Osteocyte (in vitro differentiated cells): ENCODE measurements around the gene C10orf95. TPM values are rescaled to one million over a fixed set of nuclear protein-coding genes. Genes with fewer than 3 reads are reported as not detected.

Source experiments
- DNase-seq: peaks from one replicate; pipeline ENCODE4 v3.0.0; 2021; ENCODE audit warnings: mixed read lengths; ENCODE audit not compliant: unreplicated experiment; ENCODE audit errors: extremely low spot score
- H3K27ac Mint-ChIP-seq: one replicate; pipeline ENCODE4 v1.8.0; 2021; ENCODE audit warnings: mild to moderate bottlenecking, mixed read lengths; ENCODE audit not compliant: unreplicated experiment
- H3K27me3 Mint-ChIP-seq: one replicate; pipeline ENCODE4 v1.8.0; 2021; ENCODE audit warnings: mixed read lengths; ENCODE audit not compliant: unreplicated experiment
- H3K36me3 Mint-ChIP-seq: one replicate; pipeline ENCODE4 v1.8.0; 2021; ENCODE audit warnings: mixed read lengths; ENCODE audit not compliant: unreplicated experiment
- H3K4me1 Mint-ChIP-seq: one replicate; pipeline ENCODE4 v1.8.0; 2021; ENCODE audit warnings: mixed read lengths; ENCODE audit not compliant: unreplicated experiment
- H3K4me3 Mint-ChIP-seq: one replicate; pipeline ENCODE4 v1.8.0; 2021; ENCODE audit warnings: mild to moderate bottlenecking, moderate library complexity, mixed read lengths; ENCODE audit not compliant: unreplicated experiment
- H3K9me3 Mint-ChIP-seq: one replicate; pipeline ENCODE4 v1.8.0; 2021; ENCODE audit warnings: mixed read lengths; ENCODE audit not compliant: unreplicated experiment
- total RNA-seq: library from RNA; stranded (reverse); gene quantifications from 2 replicates; pipeline ENCODE4 v1.2.1, GENCODE V29; 2021
- TF ChIP-seq, protein P1 (sequence below): fragments of 200-600 bp; sonication (generic); IDR thresholded peaks from 2 replicates; pipeline ENCODE4 v1.5.0; 2021; ENCODE audit warnings: antibody characterized with exemption, mild to moderate bottlenecking, moderate library complexity

C10orf95 gene
- total RNA-seq, 1 donor from 2014 or later, result not detected

DNA sequence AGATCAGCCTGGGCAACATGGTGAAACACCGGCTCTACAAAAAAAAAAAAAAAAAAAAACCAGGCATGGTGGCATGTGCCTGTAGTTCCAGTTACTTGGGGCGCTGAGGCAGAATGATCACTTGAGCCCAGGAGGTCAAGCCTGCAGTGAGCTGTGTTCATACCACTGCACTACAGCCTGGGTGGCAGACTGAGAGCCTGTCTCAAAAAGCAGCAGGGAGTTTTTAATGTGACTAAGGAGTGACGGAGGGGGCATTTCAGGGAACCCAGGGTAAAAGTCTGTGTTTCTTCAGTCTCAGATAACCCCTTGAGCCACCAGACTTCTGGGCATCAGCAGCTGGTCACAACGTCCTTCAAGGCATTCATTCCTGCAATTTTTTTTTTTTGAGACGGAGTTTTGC, 2.2 kb upstream of the C10orf95 start:
- TF ChIP-seq, protein P1, sequence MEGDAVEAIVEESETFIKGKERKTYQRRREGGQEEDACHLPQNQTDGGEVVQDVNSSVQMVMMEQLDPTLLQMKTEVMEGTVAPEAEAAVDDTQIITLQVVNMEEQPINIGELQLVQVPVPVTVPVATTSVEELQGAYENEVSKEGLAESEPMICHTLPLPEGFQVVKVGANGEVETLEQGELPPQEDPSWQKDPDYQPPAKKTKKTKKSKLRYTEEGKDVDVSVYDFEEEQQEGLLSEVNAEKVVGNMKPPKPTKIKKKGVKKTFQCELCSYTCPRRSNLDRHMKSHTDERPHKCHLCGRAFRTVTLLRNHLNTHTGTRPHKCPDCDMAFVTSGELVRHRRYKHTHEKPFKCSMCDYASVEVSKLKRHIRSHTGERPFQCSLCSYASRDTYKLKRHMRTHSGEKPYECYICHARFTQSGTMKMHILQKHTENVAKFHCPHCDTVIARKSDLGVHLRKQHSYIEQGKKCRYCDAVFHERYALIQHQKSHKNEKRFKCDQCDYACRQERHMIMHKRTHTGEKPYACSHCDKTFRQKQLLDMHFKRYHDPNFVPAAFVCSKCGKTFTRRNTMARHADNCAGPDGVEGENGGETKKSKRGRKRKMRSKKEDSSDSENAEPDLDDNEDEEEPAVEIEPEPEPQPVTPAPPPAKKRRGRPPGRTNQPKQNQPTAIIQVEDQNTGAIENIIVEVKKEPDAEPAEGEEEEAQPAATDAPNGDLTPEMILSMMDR, result no peak
- H3K36me3 Mint-ChIP-seq, result no peaks in the 10 kb centered on the region
- peaks cover 3% of the 10 kb centered on the region for H3K27me3 Mint-ChIP-seq
- H3K4me3 Mint-ChIP-seq, result no peak overlapping the region
- DNase-seq, result no peak
- H3K27ac Mint-ChIP-seq, result no peak overlapping the region
- H3K4me1 Mint-ChIP-seq, result peaks cover 10% of the 10 kb centered on the region
- H3K9me3 Mint-ChIP-seq, result no peaks in the 10 kb centered on the region

DNA sequence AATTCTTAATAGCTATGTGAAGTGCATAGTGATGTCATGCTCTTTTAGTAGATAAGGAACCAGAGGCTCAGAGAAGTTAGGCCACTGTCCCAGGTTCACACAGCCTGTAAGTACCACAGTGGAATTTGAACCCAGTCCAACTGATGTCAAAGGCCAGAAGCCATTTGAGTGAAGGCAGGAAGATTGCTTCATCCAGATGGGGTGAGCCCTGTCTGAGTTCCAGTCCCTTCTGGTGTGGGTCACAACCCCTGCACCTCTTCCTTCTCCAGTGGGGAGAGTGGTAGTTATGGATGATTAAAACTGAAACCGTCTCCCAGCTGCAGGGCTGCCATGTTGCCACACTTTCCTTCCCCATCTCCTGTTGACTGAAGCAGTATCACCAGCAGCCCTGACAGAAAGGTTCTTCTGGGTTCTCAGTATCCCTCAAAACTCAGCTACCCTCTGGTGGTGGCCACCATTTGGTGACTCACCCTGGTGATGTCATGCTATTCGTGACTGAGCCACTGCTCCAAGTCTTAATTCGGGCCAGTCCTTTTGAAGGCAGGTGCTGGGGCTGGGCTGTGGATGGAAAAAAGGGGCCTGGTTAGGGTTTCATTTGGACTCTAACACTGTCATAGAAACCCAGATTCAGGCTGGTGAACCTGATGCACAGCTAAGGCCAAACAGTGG, 1.5 kb upstream of the C10orf95 start:
- TF ChIP-seq, protein P1, result no peak
- peaks cover 10% of the 10 kb centered on the region for H3K4me1 Mint-ChIP-seq
- H3K36me3 Mint-ChIP-seq, result no peaks in the 10 kb centered on the region
- H3K4me3 Mint-ChIP-seq, result peak overlapping the region; percentile 0
- peaks cover 3% of the 10 kb centered on the region for H3K27me3 Mint-ChIP-seq
- no peak for DNase-seq
- no peaks in the 10 kb centered on the region for H3K9me3 Mint-ChIP-seq
- no peak overlapping the region for H3K27ac Mint-ChIP-seq

DNA sequence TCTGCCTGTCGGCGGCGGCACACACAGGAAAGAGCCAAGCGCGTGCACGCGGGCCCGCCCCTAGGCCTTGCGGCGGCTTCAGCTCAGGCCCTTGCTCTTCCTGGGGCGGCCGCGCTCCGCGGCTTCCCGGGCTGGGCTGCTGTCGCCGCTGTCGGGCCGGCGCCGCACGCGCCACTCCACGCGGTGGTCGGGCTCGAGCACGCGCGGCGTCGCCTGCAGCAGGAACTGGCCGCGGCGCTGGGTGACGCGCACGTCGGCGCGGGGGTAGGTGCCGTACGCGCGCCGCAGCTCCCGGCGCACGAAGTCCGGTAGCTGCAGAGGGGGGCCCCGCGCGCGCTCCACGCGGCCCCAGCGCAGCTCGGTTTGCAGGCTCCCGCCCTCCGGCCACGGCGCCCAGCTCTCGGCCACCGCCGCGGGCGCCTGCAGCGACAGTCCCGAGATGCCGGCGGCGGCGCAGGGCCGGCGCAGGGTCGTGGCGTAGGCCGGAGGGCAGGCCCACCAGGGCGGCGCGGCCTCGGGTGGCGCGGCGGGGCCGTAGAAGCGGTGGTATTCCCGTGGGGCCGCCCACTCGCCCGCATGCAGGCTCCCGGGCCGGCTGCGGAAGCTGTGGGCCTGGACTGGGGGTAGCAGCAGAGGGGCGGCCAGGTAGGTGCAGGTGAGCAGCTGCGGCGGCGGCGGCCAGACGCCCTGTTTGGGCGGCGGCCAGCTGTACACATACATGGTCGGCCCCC, 804 bp downstream of the C10orf95 start:
- H3K9me3 Mint-ChIP-seq, result no peaks in the 10 kb centered on the region
- TF ChIP-seq, protein P1, result no peak
- peak; percentile 88 for DNase-seq
- peaks cover 10% of the 10 kb centered on the region for H3K4me1 Mint-ChIP-seq
- no peaks in the 10 kb centered on the region for H3K27me3 Mint-ChIP-seq
- H3K36me3 Mint-ChIP-seq, result no peaks in the 10 kb centered on the region
- peak overlapping the region; percentile 87 for H3K4me3 Mint-ChIP-seq
- peak overlapping the region; percentile 64 for H3K27ac Mint-ChIP-seq

DNA sequence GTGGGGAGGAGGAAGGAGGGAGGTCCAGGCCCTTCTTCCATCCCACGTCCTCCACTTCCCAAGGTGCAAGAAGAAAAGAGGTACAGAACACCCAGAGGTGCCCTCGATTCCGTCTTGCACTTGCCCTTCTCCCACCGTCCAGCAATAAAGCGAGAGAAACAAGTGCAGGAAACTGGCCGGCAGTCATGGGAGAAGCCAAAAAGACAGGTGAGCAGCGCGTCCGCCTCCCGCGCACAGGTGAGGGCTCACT, 1.3 kb downstream of the C10orf95 start:
- Mint-ChIP-seq H3K27ac (peak overlapping the region; percentile 64), H3K4me3 (peak overlapping the region; percentile 87), H3K27me3 (no peaks in the 10 kb centered on the region), H3K36me3 (no peaks in the 10 kb centered on the region), H3K9me3 (no peaks in the 10 kb centered on the region), H3K4me1 (peaks cover 10% of the 10 kb centered on the region)
- no peak for DNase-seq
- TF ChIP-seq, protein P1, result no peak

DNA sequence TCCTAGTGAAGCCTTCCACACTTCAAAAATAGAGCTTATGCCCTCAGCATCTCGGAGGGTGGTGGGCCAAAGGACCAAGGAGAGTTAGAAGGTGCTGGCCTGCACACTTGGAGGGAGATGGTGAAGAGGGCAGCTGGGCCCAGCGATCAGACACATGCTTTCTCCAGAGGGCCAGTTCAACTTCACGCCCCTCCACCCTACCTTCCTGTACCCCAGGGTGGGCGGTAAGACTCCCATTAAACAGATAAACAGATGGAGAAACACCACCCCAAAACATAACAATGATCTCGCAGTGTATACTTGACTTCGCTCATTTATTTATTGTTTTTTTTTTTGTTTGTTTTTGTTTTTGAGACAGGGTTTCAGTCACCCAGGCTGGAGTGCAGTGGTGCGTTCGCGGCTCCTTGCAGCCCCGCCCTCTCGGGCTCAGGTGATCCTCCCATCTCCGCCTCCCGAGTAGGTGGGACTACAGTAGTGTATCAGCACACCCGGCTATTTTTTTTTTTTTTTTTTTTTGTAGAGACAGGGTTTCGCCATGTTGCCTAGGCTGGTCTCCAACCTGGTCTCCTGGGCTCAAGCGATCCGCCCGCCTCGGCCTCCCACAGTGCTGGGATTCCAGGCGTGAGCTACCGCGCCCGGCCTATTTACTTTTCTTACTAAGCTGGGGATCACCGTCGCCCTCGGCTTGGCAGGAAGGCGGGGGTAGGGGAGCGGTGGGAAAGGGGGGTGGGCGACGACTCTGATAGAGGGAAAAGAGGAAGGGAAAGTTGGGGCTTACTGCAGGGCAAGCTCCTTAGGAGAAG, 1.8 kb downstream of the C10orf95 start:
- Mint-ChIP-seq H3K4me3 (peak overlapping the region; percentile 87), H3K36me3 (no peaks in the 10 kb centered on the region), H3K27me3 (no peaks in the 10 kb centered on the region), H3K4me1 (peaks cover 10% of the 10 kb centered on the region), H3K27ac (peak overlapping the region; percentile 64), H3K9me3 (no peaks in the 10 kb centered on the region)
- TF ChIP-seq, protein P1, result no peak
- no peak for DNase-seq
